ENCODE data around the gene TXNRD2.
"Not testable (repeated sequence)": the region's sequence is repeated elsewhere in the genome, so short reads cannot be mapped to it uniquely, and the experiment has no call there.

The TXNRD2 gene

DNA sequence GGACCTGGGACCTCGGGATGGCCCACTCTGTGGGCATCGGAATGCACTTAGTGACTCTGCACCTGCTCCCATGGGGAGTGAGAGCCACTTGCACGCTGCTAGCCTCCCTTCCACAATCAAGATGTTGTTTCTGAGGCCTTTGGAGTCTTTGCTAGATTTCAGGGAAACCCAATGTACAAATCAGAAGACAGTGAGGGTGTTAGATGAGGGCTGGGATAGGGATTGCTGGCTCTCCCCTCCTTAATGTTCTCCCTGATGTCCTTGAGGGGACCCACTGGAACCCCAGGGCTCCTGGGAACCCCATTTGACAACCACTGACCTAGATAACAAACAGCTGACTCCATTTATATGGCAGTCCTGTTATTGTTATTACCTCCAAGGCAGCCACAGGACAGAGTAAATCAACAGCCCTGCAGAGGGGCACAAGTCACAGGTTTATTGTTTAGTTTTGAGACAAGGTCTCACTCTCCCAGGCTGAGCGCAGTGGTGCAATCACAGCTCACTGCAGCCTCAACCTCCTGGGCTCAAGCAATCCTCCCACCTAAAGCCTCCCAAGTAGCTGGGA lies 31.4 kb downstream of the TXNRD2 start:
- Mint-ChIP-seq H3K27me3 (no peaks in the 10 kb centered on the region), H3K4me3 (no peak overlapping the region), H3K9me3 (no peaks in the 10 kb centered on the region), H3K4me1 (ENCODE audit: low read depth in 2 of 2) (peaks cover 5 to 6% of the 10 kb centered on the region in 2 donors), H3K36me3 (ENCODE audit: insufficient read depth) (peaks cover 15% of the 10 kb centered on the region), H3K27ac (peak overlapping the region; percentile 47 to 81)
- ATAC-seq (replicated peaks) (no peak), DNase-seq (no peak)

DNA sequence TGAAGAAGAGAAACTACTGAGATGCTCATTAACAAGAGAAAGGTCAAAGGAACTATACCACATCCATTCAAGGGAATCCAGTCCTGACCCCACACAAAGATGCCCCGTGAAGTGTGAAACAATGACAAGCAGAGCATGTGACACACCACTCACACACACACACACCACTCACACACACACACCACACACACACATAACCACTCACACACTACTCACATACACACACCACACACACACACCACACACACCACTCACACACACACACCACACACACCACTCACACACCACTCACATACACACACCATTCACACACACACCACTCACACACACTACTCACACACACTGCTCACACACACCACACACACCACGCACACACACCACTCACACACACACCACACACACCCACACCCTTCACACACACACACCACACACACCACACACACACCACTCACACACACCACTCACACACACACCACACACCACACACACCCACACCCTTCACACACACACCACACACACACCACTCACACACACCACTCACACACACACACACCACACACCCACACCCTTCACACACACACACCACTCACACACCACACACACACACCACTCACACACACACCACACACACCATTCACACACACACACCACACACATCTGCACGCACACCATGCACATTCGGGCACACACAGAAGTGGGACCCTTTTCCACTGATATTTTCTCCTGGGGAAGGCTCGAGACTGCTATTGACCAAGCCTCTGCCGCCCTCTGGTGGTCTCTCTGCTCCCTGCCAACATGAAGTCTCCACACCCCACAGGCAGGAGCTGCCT lies 32.1 kb downstream of the TXNRD2 start:
- Mint-ChIP-seq H3K4me3 (no peak overlapping the region), H3K9me3 (no peaks in the 10 kb centered on the region), H3K27ac (peak overlapping the region; percentile 47 to 81)

DNA sequence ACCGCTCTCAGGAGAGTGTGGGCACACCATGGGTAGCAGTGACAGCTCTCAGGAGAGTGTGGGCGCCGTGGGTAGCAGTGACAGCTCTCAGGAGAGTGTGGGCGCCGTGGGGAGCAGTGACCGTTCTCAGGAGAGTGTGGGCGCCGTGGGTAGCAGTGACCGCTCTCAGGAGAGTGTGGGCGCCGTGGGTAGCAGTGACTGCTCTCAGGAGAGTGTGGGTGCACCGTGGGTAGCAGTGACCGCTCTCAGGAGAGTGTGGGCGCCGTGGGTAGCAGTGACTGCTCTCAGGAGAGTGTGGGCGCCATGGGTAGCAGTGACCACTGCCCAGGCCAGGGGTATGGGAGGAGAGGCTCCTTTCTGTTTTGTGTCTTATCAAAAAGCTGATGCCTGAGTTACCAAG lies 33.7 kb downstream of the TXNRD2 start:
- H3K27me3 Mint-ChIP-seq = not testable (repeated sequence)

More for the DNA sequence above, 32.1 kb downstream of the TXNRD2 start:
- Mint-ChIP-seq H3K27me3 (no peaks in the 10 kb centered on the region), H3K36me3 (ENCODE audit: insufficient read depth) (peaks cover 12% of the 10 kb centered on the region), H3K4me1 (ENCODE audit: low read depth in 2 of 2) (peaks cover 5 to 6% of the 10 kb centered on the region in 2 donors)
- ATAC-seq (replicated peaks) = peak; percentile 87
- DNase-seq = peak; percentile 75 to 80 (median 80)

DNA sequence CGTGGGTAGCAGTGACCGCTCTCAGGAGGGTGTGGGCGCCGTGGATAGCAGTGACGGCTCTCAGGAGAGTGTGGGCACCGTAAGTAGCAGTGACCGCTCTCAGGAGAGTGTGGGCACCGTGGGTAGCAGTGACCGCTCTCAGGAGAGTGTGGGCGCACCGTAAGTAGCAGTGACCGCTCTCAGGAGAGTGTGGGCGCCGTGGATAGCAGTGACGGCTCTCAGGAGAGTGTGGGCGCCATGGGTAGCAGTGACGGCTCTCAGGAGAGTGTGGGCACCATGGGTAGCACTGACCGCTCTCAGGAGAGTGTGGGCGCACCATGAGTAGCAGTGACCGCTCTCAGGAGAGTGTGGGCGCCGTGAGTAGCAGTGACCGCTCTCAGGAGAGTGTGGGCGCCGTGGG lies 34.8 kb downstream of the TXNRD2 start:
- H3K4me1 Mint-ChIP-seq (ENCODE audit: low read depth in 2 of 2); DNase-seq; H3K27me3 Mint-ChIP-seq; H3K27ac Mint-ChIP-seq; ATAC-seq (replicated peaks); H3K4me3 Mint-ChIP-seq; H3K36me3 Mint-ChIP-seq (ENCODE audit: insufficient read depth); H3K9me3 Mint-ChIP-seq: not testable (repeated sequence)

More for the DNA sequence above, 33.7 kb downstream of the TXNRD2 start:
- H3K36me3 Mint-ChIP-seq (ENCODE audit: insufficient read depth); H3K4me1 Mint-ChIP-seq (ENCODE audit: low read depth in 2 of 2); H3K4me3 Mint-ChIP-seq; H3K27ac Mint-ChIP-seq; H3K9me3 Mint-ChIP-seq; ATAC-seq (replicated peaks); DNase-seq: not testable (repeated sequence)

DNA sequence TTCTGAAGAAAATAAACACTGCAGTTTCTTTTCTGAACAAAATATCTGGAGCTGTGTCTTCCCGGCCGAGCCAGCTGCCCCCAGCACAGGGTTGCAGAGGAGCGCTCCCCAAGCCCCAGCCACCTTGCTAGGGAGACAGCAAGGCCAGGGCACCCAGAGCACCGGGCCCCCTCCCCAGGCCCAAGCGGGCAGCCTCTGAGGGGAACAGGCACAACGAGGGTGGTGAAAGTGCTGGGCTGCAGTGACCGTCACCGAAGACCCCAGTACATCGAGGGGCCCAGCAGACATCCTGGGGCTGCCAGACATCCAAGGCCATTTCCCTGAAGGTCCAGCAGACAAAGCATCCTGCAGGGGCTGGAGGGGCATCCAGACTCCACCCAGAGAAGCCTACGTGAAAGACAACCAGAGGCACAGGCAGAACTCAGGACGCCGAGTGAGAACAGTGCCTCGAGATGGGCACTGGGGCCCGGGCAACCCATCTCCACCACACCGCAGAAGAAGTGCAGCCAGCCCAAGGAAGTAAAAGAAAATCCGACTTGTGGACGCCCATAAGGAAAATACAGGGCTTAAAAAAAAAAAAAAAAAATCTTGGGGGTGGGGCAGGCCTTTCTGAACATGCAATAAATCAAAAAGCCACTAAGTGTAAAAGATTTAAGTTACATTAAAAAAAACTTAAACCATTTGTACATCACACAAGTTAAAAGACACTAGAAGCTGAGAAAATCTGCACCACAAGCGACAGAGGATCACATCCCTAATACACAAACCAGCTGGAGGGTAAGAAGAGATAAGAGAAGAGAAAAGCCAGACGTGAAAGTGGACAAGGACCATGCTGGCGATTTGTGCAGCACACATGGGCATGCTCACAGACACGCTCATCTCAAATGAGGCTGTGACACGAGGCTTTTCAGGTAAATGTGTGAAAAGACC lies 36.0 kb downstream of the TXNRD2 start:
- no peaks in the 10 kb centered on the region for H3K27me3 Mint-ChIP-seq
- H3K9me3 Mint-ChIP-seq = no peaks in the 10 kb centered on the region
- no peaks in the 10 kb centered on the region for H3K36me3 Mint-ChIP-seq (ENCODE audit: insufficient read depth)
- no peak for ATAC-seq (replicated peaks)
- H3K4me3 Mint-ChIP-seq = no peak overlapping the region
- no peak for DNase-seq
- no peak overlapping the region for H3K27ac Mint-ChIP-seq
- peaks cover 5 to 6% of the 10 kb centered on the region in 2 donors for H3K4me1 Mint-ChIP-seq (ENCODE audit: low read depth in 2 of 2)

DNA sequence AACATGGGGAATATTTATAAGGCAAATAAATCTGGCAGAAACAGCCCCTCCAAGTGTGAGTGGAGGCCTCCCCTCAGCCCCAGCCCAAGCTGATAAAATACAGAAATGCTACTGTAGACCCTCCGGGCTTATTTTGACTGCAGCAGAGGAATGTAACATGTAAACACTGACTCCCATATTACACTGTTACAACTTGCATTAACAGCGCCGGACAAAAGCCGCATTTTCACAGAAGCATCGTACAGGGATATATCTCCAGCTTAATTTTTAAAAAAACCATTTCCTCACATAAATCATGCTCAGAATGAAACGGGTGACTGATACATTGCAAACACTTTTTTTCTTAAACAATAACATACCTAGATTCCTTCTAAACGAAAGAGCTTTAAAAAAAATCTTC lies 36.7 kb downstream of the TXNRD2 start:
- Mint-ChIP-seq H3K36me3 (ENCODE audit: insufficient read depth) (no peaks in the 10 kb centered on the region), H3K27me3 (no peaks in the 10 kb centered on the region), H3K27ac (no peak overlapping the region), H3K4me1 (ENCODE audit: low read depth in 2 of 2) (peaks cover 3 to 4% of the 10 kb centered on the region in 2 donors), H3K4me3 (no peak overlapping the region), H3K9me3 (no peaks in the 10 kb centered on the region)
- ATAC-seq (replicated peaks) (no peak), DNase-seq (no peak)

DNA sequence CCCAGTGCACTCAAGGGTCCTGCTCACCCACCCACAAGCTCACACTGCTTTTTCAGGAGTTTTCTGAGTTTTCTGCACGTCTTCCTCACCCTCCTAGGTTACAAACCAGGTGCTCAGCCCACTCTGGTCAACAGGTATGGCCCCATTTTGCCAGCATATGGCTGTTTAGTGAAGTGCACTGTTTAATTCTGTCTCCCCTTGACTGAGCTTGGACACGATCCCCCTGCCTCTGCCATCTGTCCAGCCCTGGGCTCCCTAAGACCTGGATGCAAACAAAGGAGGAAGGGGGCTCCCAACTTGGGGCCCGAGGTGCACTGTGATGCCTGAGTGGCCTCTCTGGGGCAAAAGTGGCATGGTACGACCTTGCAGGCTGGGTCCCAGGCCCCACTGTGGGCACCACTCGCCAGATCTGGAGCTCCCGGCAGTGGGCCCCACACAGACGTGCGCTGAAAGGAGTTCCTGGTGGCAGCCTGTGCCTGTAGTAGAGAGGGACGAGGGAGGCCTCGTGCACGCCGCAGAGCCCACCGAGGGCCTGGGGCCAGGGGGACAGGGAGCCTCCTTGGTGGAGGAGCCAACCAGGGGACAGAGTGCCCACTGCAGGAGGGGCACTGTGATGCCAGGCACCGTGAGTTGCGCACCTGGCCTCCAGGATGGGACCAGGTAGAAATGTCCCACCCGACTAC lies 37.3 kb downstream of the TXNRD2 start:
- H3K27me3 Mint-ChIP-seq = no peaks in the 10 kb centered on the region
- no peaks in the 10 kb centered on the region for H3K9me3 Mint-ChIP-seq
- H3K4me3 Mint-ChIP-seq = no peak overlapping the region
- no peak overlapping the region for H3K27ac Mint-ChIP-seq
- no peaks in the 10 kb centered on the region for H3K4me1 Mint-ChIP-seq (ENCODE audit: low read depth in 2 of 2)
- ATAC-seq (replicated peaks) = no peak
- H3K36me3 Mint-ChIP-seq (ENCODE audit: insufficient read depth) = no peaks in the 10 kb centered on the region
- DNase-seq = no peak

DNA sequence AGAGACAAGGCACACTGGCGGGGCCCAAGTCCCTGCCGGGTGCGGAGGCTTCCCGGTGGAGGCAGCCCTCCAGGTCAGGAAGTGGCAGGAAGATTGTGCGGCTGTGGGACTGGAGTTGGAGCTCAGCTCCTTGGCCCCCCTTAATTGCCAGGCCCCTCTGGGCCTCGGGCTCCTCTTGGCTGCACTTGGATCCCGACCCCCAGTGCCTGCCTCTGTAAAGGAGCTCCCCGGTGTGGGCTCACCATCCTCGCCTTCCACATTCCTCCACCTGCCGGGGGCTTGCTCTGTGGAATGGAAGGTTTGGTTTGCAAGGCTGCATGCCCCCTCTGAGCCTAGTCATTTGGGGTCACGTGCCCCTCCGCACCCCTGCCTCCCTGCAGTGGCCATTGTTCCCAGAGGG lies 38.1 kb downstream of the TXNRD2 start:
- DNase-seq (no peak), ATAC-seq (replicated peaks) (no peak)
- Mint-ChIP-seq H3K27ac (no peak overlapping the region), H3K36me3 (ENCODE audit: insufficient read depth) (no peaks in the 10 kb centered on the region), H3K27me3 (no peaks in the 10 kb centered on the region), H3K4me3 (no peak overlapping the region), H3K9me3 (no peaks in the 10 kb centered on the region), H3K4me1 (ENCODE audit: low read depth in 2 of 2) (no peaks in the 10 kb centered on the region)

DNA sequence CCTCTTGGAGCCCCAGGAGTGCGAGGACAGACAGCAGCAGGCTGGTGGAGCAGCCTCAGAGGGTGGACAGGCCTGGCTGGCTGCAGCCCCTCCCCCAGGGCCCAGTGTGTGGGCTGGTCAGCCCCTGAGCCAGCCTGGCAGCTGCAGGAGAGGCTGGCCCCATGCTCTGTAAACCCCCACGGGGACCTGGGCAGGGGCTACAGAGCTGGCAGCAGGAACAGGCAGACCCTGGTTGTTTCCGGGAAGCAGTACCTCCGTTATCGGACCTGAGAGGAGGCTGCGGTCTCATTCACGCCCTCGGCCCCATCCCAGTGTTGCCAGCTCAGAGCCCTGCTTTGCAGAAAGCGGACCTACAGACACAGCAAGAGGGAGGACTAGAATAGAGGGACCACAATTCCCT lies 38.6 kb downstream of the TXNRD2 start:
- Mint-ChIP-seq H3K9me3 (no peaks in the 10 kb centered on the region), H3K36me3 (ENCODE audit: insufficient read depth) (no peaks in the 10 kb centered on the region), H3K27me3 (no peaks in the 10 kb centered on the region), H3K4me1 (ENCODE audit: low read depth in 2 of 2) (no peaks in the 10 kb centered on the region), H3K4me3 (no peak overlapping the region), H3K27ac (no peak overlapping the region)
- ATAC-seq (replicated peaks) = no peak
- no peak for DNase-seq

DNA sequence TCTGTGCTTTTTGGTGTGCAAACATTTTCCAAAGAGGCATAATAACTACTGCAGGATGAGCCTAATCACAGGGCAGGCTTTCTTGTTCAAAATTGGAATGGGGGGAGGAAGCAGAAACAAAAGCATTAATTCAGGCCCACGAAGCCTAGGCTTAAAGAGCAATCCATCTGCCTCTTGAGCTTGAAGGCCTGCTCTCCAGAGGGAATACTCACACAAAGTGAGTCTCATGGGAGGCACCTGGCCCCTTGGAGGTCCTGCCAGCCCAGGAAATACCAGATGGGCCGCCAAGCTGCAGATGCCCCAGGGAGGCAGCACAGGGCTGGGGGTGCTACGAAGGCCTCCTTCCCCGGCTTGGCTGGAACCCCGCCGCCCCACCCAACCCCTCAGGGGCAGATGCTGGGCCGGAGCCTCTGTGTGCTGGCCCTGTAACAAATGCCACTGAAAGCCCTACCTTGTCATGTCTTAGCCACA lies 39.3 kb downstream of the TXNRD2 start:
- Mint-ChIP-seq H3K4me3 (no peak overlapping the region), H3K9me3 (no peaks in the 10 kb centered on the region), H3K27ac (no peak overlapping the region), H3K27me3 (no peaks in the 10 kb centered on the region), H3K36me3 (ENCODE audit: insufficient read depth) (no peaks in the 10 kb centered on the region), H3K4me1 (ENCODE audit: low read depth in 2 of 2) (no peaks in the 10 kb centered on the region)
- ATAC-seq (replicated peaks) = no peak
- DNase-seq = no peak

DNA sequence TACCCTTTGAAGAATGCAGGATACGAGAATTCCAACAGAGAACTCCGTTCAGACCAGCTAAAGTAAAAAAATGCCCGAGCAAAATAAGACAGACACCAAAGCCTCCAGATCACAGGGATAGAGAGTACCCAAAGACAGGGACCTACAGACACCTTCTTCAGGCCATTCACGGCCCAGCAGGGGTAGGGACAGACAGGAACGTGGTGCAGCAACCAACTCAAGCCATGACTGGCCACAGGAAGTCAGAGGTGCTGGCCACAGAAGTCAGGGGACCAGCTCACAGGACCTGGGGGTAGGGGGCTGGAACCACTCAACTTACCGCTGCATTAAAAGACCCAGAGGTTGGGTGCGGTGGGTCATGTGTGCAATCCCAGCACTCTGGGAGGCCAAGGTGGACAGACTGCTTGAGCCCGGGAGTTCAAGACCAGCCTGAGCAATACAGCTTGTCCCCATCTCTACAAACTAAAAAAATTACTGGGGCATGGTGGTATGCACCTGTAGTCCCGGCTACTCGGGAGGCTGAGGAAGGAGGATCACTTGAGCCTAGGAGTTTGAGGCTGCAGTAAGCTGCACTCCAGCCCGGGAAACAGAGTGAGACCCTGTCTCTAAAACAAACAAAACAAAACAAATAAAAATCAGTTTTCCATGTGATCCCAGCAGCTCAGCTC lies 39.9 kb downstream of the TXNRD2 start:
- no peaks in the 10 kb centered on the region for H3K9me3 Mint-ChIP-seq
- no peaks in the 10 kb centered on the region for H3K27me3 Mint-ChIP-seq
- H3K27ac Mint-ChIP-seq = no peak overlapping the region
- no peaks in the 10 kb centered on the region for H3K36me3 Mint-ChIP-seq (ENCODE audit: insufficient read depth)
- DNase-seq (no peak), ATAC-seq (replicated peaks) (no peak)
- no peak overlapping the region for H3K4me3 Mint-ChIP-seq
- H3K4me1 Mint-ChIP-seq (ENCODE audit: low read depth in 2 of 2) = no peaks in the 10 kb centered on the region

DNA sequence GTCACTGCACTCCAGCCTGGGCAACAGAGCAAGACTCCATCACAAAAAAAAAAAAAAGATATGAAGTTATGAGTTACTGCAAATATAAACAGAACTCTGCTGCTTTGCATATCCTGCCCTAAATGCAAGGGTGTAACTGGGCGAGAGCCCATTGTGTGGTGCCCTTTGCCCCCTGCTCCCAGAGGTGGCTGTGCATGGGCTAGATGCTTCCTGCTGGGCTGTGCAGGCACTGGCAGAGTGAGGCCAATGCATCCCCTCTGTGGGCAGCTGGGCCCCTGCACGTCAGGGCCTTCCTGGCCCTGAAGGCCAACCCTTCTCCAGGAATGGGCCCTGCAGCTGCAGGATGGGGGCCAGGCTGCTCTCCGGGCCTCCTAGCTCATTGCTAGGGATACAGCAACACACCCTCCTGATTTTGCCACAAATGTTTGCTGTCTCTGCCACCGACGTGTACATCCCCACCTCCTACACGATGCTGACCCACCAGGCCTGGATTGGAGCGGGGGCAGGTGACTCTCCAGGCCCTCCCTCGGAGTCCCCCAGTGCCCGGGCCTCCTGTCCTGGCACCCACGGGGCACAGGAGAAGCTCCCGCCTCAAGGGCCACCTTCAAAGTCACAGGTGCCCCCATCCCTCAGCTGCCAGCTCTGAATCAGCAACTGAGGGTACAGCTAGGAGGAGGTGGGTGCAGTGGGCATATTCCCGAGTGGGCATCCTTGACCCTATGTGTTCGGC lies 40.7 kb downstream of the TXNRD2 start:
- DNase-seq (no peak), ATAC-seq (replicated peaks) (no peak)
- no peaks in the 10 kb centered on the region for H3K27me3 Mint-ChIP-seq
- H3K36me3 Mint-ChIP-seq (ENCODE audit: insufficient read depth) = no peaks in the 10 kb centered on the region
- no peak overlapping the region for H3K4me3 Mint-ChIP-seq
- H3K9me3 Mint-ChIP-seq = no peaks in the 10 kb centered on the region
- no peaks in the 10 kb centered on the region for H3K4me1 Mint-ChIP-seq (ENCODE audit: low read depth in 2 of 2)
- H3K27ac Mint-ChIP-seq = no peak overlapping the region

Data from effector memory CD8-positive, alpha-beta T cell (primary cell).